GM18498 (cell line): ENCODE results near the gene CHCHD3.
"Not testable (repeated sequence)": the region's sequence is repeated elsewhere in the genome, so short reads cannot be mapped to it uniquely, and the experiment has no call there.

Experiments used
- ATAC-seq: cut with Tn5 transposase; IDR thresholded peaks from one replicate; pipeline ENCODE4 v1.9.1; 2021; ENCODE audit warnings: mild to moderate bottlenecking, moderate library complexity; ENCODE audit not compliant: unreplicated experiment

Gene CHCHD3

DNA sequence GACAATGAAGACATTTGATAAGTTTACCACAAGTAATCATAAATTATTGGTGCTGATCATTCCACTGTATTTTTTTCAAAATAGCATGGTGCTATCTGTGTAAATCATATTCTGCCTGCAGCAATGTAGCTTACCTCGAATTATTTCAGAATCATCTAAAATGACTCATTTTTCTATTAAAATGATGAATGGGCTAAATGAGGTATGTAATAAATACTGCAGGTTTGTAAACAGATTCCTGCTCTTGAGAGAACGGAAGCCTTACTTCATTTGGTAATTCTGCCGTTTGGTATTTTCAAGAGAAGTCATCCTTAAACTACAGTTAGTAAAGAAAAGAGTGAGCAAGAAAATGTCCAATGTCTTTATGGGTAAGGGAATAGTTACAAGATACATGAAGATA is 115.9 kb downstream of the CHCHD3 start:
- ATAC-seq: no peak

DNA sequence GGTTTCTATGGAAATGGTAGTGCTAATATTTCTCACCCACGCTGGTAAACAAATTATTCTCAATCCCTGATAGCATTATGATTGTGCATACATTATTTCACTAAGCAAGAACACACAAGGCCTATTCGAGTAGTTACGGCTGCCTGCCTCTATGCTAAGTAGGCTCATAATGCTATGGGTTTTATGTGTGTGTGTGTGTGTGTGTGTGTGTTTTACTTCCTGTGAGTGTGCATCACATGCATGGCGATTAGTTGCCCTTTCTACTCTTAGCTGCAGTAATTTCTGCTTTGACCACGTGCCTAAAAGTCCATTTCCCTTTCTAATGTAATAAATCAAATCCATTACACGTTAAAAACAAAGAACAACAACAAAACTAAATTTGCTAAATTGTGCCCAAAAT is 117.0 kb downstream of the CHCHD3 start:
- ATAC-seq: no peak

DNA sequence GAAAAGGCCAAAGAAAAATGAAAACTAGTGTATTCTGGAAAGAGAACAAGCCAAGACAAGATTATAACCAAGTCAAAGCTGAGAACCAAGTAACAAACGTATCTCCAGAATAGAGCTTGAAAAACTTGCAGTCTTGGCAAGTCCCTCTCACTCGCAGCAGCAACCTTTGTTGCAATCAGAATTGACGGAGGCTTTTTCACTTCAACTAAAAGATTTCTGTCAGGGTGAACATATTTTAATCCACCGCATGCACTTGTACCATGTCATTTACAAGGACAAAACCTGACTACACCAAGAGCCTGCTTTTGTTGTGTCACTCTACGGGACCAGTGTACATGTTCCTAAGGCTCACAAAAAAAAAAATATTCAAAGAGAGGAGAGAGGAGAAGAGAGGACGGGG is 122.0 kb downstream of the CHCHD3 start:
- no peak for ATAC-seq

DNA sequence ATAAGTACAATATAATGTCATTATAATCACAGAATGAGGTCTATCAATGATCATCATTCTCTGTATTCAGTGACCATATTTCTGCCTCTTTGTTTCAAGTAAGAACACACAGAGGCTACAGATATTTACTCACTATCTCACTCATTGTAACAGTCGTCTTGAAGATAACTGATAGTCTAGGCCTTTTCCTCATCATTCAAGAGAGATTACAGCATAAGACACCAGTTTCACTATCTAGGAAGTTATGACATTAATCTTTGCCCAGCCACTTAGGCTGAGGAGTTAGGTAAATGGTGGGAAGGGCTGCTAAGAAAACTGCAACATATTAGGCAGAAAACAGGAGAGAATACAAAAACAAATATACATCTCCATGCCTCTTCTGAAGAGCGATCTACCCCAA is 125.3 kb downstream of the CHCHD3 start:
- ATAC-seq: no peak

DNA sequence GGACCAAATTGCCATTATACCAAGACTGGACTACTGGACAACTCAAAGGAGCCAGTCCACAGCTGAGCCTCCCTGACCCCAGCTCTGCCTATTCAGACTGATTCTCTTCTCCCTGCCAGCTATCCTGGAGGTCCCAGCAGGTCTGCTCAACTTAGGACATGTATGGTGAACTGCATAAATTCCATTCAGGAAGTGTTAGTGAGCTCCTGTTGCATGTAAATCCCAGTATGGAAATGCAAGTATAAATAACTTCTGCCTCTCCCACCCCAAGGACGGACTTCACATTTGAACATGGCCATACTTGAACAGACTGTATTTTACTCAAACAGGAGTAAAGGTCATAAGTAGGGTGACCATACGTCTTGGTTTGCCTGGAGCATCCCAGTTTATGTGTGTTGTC is 128.4 kb downstream of the CHCHD3 start:
- no peak for ATAC-seq

DNA sequence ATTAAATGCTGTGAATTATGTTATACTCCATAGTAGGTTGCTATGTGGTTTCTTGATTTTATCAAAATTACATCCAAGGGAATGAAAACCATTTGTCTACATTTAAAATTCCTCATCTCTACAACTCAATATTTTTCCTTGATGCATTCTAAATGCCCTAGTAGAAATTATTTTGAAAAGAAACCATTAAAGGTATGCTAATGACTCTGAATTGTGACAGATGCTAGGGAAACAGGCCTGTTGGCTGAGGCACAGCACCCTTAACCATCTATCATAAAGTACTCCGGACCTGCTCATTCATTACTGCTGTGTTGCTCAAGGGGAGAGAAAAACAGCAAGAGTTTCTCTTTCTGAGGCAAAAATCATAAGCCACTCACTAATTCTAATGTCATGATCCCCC is 131.2 kb downstream of the CHCHD3 start:
- no peak for ATAC-seq

DNA sequence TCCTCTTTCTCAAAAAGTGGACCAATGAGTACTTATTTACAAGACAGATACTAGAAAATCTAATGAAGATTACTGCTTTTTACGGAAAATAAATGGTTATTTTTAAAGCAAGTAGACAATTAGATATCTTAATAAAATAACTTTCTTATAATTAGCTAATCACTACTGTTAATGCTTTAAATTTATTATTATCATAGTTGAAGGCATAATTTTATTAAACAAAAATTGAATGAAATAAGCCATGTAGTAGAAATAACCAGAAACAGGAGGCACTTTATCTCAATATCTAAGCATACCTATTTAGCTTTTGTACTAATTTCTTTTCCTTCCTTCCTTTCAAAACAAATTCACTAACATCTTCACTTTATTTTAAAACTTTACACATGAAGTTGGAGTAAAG is 134.9 kb downstream of the CHCHD3 start:
- no peak for ATAC-seq

DNA sequence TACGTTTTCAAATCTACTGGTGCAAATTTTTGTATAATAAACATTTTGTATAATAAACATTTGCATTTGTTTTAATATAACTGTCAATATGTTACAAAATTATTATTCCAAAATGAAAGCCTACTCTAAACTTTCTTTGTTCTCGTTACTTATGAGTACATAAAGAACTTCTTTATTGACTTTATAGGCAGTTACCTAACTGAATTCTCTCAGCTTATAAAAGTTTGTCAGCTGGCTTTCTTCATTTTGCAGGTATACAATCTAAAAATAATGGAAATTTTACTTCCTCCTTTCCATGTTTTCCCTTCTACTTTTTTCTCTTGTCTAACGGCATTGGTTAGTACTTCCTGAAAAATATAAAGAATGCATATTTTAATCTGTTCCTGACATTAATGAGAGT is 137.1 kb downstream of the CHCHD3 start:
- ATAC-seq: no peak

DNA sequence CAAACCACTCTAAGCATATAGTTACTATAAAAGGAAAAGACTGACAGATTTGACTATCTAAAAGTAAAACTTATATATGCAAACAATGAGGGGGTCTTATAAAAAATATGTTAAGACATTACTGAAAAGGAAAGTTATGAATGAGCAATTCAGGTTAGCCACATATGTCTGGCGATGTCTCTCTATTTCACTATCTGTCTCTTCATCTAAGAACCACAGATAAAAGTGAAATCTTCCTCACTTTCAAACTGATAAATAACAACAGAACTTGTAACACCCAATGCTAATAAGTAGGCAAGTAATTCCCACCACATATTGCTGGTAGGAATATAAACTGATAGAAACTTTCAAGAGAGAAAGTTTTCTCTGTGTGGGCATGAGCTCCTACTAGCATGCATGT is 138.2 kb downstream of the CHCHD3 start:
- no peak for ATAC-seq

DNA sequence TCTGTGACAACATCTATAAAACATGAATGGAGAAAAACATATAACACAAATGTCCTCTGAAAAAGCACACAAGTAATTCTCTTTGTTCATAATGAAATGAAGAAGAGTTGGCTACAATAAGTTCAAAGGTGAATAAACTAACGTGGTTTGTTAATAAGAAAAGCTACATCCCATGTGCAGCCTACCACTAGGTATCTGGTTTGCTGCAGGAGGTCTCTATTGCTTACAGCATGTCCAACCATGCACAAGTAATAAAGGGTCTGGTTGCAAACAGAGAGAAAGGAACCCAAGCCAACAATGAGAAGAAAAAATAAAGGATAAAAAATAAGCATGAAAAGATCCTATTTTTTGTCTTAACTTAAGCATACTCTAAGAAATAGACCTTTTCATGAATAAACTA is 139.2 kb downstream of the CHCHD3 start:
- ATAC-seq: no peak

DNA sequence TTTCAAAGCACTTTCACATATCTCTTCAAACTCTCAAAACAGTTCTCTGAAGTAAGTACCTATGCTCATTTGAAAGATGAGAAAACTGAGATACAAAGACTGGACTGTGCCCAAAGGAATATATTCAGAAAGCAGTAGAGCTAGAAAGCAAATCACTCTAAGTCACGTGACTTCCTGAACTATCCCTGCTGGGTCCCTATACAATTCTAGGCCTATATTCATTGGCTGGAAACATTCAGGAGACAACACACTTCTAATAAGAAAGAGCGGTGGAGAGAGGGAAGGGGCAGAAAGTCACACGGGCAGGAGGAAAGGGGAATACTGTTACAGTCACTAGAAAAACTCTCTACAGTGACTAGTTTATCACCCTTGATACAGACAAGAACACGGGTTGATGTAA is 140.0 kb downstream of the CHCHD3 start:
- ATAC-seq: no peak

DNA sequence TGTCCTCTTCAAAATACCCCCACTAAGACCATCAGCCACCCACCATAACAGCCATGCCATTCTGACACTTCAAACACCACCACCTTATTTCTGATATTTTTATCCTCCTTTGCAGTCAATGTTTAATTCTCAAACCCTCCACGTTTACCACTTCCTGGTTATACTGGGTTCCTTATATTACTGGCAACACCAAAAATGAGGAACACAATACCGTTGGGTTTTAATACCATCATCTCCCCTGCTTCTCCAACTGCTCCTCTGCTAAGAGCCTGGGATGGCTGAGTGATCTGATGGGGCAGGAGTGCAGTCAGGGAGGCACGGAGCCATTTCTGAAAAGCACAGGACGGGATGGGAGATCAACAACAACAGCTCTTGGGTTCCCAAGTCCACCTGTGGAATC is 140.5 kb downstream of the CHCHD3 start:
- no peak for ATAC-seq

DNA sequence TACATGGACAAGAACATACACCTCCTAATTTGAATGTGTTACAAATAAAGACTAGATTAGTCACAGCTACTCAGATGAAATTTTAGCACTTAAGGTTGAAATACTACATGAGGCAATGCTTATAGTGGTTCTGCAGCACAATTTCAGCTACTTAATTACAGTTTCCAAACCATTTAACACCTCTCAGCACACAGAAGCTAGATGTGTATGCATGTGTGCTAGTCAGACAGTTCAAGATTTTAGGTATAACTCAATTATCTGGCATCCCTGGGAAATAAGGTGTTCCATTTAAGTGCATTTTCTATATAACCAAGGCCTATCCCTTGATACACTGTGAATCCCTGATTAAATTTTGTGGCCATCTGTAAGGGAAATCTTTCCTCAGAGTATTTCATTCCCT is 141.8 kb downstream of the CHCHD3 start:
- ATAC-seq: no peak

DNA sequence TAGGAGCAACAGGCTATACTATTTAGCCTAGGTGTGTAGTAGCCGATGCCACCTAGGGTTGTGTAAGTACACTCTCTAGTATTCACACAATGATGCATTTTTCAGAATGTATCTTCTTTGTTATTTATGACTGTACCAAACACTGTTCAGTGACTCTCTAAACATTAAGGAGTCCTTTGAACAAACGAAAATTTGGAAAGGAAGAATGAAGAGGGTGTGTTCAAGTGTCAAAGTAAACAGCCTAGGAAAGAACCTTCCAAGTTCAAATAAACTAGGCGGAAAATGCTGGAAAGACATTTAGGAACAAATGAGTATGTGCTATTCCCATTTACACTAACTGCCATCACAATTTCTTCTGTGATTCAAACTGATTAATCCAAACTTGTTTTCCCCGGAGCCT is 142.4 kb downstream of the CHCHD3 start:
- no peak for ATAC-seq

DNA sequence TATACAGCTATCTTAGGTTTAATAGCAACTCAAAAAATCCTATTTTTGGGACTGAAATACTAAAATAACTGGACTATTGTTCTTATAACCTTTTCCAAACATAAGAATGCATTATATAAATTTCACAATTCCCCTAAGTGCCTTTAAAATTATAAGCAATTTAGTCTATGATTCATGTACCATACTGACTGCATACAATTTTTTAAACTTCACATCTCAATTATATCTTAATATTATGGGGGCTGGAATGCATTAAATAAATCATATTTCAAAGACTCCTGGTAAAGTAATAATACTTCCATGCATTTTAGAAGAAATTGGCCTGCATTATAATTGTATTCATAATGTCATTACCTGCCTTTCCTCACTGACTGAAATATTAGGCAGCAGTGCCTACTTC is 144.6 kb downstream of the CHCHD3 start:
- ATAC-seq: no peak

DNA sequence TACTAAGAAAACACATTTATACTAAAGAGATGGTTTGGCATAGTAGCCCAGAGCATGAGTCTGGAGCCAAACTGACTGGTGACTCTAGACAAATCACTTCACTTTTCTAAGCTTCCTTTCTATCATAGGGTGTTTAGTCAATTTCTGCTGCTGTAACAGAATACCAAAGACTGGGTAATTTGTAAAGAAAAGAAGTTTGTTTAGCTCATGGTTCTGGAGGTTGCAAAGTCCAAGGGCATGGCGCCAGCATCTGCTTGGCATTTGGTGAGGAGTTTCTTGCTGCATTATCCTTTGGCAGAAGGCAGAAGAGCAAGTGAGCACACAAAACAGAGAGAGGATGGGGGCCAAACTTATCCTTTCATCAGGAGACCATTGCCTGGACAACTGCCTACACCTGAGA is 146.3 kb downstream of the CHCHD3 start:
- no peak for ATAC-seq

DNA sequence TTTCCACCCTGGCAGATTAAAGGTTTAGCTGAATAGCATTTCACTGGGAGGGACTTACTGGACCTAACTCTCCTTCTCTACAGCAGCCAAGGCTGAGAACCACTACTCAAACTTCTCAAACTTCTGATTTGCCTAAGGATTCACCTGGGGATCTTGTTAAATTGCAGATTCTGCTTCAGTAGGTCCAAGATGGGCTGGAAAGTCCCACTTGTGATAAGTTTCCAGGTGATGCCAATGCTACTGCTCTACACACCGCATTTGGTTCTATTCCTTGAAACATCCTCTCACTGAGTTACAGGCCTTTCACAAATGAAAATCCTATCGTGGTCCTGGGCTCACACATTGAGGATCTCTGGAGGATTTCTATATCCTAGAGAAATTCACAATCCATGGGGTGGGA is 147.9 kb downstream of the CHCHD3 start:
- no peak for ATAC-seq

DNA sequence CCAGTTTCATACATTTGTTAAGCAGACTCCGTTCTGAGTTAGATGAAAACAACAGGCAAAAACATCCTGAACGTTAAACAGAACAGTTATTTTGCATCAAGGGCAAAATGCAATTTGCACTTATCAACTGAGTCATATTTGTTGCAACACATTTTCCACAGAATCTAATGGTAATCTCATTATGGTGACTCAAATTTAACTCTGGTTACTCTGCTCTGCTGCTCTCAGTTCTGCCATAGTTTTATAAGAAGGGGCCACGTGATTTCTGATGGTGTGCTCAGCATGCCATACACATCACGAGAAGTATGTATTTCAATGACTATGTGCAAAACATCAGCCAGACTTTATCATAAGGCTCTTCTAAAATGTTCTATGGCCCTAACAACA is 148.8 kb downstream of the CHCHD3 start:
- ATAC-seq: no peak

DNA sequence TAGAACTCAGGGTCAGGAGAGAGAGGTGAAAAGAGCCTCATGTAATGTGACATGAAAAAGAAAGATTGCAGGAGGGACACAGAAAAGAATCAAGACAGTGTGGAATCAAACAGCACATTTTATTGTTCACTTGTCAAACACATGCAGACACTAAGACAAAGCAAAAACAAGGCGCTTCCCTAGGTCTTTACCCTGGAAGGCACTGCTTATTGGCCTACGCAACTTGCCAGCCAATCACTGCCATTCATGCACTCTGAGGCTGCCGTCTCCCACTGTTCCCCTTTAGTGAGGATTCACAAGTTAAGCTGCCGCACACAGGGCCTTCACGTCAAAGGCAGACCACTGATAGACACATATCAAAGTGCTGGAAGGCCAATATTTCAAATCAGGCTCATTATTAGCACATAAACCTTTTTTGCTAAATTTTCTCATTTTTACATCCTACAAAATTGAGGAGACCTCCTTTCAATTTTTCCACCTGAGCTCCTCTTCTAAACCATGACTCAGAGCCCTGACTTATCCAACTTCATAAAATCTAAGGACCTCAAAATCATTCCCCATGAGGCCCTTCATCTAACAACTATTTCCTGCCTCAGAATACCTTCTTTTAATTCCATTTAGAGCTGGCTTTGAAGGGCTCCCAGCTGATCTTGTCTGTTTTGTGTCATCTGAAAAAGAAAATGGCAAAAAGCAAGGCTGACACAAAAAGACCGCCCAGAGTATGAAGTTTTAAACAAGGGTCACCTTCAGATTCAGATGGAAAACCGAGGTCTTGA is 149.4 kb downstream of the CHCHD3 start:
- ATAC-seq: no peak

DNA sequence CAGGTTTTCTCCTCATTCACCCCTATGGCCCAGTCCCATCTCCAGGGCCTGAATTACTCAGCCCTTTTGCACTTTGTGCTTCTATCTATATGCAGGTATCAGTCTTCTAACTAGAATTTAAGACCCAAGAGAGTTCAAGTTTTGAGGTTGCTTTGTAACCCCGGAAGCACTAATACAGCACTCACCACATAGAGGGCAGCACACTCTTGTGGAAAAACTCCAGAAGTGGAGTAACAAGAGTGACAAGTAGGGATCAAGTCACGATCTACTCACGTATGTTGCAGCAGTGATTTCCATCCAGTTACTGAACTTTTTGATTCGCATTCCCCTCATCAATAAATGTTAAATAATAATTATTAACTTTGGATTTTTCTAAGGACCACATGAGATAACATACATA is 151.0 kb downstream of the CHCHD3 start:
- no peak for ATAC-seq

DNA sequence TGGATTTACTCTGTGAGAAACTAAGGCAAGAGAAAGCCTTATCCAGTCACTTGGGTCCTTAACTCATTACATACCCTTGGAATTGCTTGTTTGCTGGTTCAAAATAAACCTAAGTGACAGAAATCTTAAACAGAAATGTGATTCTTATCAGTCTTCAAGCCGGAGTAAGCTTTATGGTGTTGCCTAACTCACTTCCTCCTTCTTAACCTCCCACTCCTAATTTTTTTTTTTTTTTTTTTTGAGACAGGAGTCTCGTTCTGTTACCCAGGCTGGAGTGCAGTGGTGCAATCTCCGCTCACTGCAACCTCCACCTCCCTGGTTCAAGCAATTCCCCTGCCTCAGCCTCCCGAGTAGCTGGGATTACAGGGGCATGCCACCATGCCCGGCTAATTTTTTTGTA is 151.9 kb downstream of the CHCHD3 start:
- ATAC-seq: not testable (repeated sequence)

DNA sequence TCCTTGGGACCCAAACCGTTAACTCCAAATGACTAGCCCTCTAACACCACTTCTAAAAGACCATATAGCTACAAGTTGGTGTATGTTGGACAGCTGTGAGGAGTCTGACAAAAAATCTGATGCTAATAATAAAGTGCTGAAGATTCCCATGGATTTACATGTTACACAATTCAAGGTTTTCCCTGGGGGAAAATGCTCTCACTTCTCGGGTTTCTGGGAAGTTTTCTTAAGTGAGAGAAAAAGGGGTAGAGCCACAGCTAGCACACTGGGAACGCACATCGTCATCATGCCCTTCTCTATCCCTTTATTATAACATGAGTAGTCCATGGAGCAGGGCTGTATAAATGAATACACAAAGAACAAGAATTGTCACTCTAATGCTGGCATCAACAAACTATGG is 162.1 kb downstream of the CHCHD3 start:
- no peak for ATAC-seq

DNA sequence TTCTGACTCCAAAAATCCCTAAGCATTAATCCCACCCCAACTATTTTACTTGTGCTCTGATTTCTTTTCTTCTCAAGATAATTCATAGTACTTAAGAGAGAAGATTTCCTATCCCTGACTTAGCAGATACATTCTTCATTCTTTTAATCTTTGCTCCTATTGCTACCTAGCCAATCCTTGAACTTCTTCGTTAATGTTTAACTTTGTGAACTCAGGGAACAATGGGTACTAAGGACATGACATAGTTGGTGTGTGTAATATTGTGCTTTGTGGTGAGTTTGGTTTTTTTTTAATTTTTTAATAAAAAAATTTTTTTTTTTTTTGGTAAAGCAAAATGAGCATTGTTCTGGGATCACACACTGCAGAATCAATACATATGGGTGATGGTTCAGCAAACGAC is 166.2 kb downstream of the CHCHD3 start:
- ATAC-seq: no peak
